Mucosa of gallbladder (tissue), 1 donor: ENCODE data around the gene KRTCAP2. TPM values are rescaled to one million over a fixed set of nuclear protein-coding genes. Genes with fewer than 3 reads are reported as not detected.

ENCODE experiments used
- DNase-seq: peaks from one replicate; pipeline ENCODE4 v3.0.0-alpha.2; 2020; ENCODE audit warnings: low spot score
- total RNA-seq: library from RNA; stranded (reverse); gene quantifications from one replicate; pipeline ENCODE4 v1.2.1, GENCODE V29; 2021
- donor health status: DM: no; HTN: no; CAD: no.

The KRTCAP2 gene
- total RNA-seq, 1 donor from 2014 or later = 158 TPM

DNA sequence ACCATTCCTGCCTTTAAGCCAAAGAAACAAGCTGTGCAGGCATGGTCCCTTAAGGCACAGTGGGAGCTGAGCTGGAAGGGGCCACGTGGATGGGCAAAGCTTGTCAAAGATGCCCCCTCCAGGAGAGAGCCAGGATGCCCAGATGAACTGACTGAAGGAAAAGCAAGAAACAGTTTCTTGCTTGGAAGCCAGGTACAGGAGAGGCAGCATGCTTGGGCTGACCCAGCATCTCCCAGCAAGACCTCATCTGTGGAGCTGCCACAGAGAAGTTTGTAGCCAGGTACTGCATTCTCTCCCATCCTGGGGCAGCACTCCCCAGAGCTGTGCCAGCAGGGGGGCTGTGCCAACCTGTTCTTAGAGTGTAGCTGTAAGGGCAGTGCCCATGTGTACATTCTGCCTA, 38.8 kb downstream of the KRTCAP2 start:
- no peak for DNase-seq

DNA sequence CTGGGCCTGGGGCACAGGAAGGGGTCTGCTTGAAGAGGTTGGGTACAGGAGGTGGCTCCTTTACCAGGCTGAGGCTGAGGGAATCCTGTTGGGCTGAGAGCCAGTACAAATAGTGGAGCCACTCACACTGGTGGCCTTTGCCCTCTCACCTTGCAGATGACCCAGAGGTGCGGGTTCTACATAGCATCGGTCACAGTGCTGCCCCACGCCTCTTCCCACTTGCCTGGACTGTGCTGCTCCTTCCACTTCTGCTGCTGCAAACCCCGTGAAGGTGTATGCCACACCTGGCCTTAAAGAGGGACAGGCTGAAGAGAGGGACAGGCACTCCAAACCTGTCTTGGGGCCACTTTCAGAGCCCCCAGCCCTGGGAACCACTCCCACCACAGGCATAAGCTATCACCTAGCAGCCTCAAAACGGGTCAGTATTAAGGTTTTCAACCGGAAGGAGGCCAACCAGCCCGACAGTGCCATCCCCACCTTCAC, 39.3 kb downstream of the KRTCAP2 start:
- no peak for DNase-seq

DNA sequence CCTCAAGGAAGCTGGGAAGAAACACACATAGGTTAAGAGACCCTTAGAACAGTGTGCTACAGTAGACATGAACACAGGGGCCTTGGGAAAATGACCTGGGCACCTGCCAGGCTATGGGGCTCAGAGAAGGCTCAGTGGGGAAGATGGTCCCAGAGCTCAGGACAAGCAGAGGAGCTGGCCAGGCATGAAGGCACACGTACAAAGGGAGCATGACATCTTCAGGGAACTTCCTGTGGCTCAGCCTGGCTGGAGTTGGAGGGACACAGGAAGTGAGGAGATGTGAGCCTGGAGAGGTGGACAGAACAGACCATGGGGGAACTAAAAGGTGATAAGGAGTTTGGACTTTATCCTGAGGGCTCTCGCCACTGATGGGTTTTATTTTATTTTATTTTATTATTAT, 41.2 kb downstream of the KRTCAP2 start:
- no peak for DNase-seq

DNA sequence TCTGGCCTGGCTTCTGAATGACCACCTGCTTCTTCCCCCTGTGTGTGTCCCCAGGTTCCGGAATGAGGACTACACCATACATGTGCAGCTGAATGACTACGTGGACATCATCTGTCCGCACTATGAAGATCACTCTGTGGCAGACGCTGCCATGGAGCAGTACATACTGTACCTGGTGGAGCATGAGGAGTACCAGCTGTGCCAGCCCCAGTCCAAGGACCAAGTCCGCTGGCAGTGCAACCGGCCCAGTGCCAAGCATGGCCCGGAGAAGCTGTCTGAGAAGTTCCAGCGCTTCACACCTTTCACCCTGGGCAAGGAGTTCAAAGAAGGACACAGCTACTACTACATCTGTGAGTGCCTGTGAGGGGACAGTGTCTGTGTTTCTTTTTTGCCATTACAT, 41.8 kb downstream of the KRTCAP2 start:
- DNase-seq = peak; percentile 63

DNA sequence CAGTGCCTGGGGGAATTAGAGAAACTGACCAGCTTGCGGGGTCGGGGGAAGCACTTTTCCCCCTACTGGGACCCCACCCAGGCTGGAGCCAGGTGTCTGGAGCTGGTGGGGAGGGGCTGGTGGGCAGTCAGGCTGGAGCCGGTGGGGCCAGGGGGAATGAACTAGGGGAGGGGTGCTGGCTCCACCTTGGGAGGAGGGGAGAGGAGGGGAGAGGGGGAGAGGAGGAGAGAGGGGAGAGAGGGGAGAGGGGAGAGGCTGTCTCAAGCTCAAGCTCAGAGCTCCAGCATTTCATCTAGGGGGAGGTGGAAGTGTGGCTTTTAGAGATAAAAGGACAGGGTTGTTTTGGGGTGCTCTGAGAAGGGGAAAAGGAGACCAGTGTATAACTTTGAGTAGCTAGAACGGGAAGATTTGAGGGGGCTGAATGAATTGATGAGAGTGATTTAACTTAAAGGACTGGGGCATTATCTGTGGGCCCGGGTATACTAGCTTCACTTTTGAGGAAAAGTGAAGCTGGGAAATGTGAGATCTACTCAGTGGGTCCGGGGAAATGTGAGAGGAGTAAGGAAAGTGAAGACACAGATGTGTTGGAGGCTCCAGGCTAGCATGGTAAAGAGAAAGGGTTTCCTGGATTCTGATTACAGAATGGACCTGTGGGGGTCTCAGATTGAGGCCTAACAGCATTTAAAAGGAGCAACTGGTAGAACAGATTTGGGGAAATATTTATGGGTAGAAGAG, 42.7 kb downstream of the KRTCAP2 start:
- no peak for DNase-seq

DNA sequence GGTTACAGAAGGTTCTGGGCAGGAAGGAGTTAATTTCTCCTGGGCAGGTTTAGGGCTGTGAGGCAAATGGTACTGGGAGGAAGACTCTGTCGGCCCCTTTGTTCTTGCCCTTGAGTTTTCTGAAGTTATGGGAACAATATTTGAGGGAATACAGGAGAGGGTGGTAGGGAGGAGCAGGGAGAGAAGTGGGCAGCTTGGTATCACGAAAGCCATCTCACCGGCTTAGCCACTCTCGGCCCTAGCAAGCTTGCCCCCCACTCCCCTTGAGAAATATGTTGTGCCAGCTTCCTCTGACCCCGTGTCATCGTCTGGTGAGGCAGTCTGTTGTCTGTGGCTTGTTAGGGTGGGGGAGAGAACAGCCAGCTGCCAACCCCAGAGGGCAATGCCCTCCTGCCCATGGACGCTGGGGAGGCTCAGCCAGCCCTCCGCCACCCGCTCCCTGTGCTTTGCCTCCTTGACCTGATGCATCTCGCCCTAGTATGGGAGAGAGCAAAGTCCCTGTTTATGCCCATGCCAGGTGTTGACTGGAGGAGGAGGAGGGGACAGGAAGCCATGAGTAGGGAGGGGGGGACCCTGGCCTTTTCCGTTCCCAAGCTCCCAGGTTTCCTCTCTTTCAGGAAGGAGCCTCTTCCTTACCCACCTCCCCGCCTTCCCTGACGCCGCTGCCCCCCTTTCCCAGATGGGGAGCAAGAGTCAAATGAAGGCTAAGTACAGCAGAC, 44.2 kb downstream of the KRTCAP2 start:
- peak; percentile 72 for DNase-seq

DNA sequence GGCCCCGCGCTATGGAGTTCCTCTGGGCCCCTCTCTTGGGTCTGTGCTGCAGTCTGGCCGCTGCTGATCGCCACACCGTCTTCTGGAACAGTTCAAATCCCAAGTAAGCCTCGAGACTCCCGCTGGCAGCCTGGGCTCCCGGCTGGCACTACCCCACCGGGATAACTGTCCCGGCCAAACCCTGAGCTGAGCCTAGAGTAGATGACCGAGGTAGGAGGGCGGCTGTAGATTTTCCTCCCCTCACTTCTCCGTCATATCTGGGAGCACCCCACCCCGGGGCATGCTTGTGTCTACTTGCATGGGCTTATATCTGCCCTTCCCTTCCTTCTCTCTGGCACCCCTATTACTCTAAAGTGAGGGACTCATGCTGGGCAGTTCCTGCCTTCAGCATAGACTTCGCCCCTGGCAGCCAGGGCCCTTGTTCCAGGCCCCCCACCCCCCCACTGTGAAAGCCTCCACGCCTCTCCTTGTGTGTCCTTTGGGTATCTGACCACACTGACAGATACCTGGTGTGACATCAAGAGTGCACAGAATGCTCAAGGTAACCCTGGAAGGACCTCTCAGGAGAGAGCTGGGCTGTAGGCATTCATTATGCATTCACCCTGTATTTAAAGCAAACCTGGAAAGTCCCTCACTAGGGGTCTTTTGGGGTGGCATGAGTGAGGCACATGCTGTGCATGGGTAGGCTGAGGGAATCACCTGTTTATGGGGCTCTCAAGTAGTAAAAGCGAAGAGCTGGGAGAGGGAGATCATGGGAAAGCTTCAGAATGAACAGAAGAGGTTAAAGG, 44.9 kb downstream of the KRTCAP2 start:
- no peak for DNase-seq

DNA sequence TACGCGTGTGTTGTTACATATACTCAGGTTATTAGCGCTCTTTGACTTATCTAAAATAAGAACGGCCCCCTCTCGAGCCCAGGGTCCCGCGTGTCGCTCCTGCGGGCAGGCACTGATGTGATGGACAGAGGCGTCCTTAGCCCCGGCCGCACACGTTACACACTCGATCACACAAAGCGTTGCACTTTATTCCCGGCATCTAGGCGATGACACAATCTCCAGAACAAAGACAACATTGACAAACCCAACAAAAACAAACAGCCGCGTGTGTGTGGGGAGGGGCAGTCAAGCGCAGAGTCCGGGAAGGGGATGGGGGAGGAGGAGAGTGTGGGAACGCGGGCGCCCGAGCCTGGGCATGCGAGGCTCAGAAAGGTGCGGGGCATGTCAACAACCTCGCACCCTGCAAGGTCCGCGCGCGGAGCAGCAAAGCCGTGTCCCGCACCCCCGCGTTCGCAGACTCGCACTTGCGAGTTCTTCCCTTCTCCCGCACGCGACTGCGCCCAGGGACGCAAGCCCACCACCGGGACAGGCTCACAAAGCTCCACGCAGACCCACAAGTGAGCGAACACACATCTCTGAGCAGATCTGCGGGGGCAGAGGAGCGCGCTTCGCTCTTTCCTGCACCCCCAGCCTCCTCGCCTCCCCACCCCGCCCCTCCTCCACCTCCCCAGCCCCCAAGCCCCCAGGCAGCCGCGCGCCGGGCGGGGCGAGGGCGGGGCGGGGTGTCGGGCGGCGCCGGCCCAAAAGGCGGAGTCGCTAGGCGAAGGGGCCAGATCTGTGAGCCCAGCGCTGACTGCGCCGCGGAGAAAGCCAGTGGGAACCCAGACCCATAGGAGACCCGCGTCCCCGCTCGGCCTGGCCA, 45.8 kb downstream of the KRTCAP2 start, which contains the start of gene EFNA1:
EFNA1 (plus strand) TSS at position 772 of the 862 bp plus-strand sequence. CDS start 102 bp downstream, outside the sequence.
- peak; percentile 83 for DNase-seq

DNA sequence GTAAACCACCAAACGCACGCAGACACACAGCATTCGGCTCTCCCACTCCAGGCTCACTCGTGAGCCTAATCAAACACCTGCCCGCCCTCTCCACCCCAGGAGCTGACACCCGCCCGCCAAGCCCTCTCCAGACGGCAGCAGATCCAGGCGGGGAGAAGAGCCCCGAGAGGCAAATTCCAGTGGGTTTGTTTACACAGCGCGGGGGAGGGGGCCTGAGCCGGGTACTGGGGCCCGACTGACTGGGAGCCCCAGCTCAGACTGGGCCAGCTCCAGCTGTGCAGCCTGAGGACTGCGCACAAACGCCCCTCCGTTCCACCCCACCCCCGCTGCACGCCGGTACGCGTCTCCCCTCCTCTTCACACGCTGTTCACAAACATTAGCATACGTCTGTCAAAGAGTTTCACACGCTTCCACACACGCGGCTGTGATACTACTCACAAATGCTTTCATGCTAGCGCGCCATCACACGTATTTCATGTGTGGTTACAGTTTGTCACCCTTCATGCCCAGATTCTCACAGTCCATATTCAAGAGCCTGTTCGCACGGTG, 46.5 kb downstream of the KRTCAP2 start:
- DNase-seq = no peak

DNA sequence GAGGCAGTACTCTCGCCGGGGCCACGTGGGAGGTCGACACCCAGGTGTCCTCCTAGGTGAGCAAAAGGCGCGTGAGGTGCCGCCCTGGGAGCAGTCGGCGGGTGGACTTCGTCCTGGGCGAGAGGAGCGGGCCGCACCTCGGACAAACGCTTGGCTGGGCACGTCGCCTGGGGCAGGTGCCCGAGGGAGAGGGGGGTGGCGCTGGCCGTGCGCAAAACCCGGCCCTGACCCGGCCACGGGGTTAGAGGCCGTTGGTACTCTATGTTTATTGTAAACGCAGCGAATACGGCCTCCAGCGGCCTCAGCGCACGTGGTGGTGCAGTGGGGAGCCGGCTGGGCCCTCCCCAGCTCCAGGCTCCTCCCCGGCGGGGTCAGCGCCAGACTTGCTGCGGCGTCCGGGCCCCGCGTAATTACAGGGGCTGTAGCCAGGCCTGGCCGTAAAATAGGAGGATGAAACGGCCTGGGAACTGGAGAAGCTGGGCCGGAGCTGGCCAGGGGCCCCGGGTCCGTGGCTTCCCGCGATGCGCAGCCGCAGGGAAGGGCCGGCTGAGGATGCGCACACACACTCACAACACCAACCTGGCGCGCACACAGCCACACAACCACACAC, 47.1 kb downstream of the KRTCAP2 start:
- DNase-seq = peak; percentile 90

DNA sequence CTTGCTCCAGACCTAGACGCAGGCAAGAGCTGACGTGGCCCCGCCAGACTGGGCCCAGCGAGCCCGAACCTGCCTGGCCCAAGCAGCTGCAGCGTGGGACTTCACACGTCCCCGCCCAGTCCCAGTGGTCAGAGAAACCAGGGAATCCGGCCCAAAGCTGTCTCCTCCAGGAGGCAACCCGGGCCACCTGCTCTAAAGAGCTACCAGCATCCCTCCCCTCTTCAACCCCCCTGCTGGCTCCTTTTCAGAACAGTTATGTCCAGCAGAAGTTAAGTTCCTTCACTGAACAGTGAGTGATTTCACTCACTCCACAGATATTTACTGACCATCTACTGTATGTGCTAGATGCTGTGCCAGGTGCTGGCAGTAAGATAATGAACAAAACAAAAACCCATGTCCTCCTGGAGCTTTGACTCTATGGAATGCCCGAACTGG, 47.6 kb downstream of the KRTCAP2 start:
- no peak for DNase-seq

DNA sequence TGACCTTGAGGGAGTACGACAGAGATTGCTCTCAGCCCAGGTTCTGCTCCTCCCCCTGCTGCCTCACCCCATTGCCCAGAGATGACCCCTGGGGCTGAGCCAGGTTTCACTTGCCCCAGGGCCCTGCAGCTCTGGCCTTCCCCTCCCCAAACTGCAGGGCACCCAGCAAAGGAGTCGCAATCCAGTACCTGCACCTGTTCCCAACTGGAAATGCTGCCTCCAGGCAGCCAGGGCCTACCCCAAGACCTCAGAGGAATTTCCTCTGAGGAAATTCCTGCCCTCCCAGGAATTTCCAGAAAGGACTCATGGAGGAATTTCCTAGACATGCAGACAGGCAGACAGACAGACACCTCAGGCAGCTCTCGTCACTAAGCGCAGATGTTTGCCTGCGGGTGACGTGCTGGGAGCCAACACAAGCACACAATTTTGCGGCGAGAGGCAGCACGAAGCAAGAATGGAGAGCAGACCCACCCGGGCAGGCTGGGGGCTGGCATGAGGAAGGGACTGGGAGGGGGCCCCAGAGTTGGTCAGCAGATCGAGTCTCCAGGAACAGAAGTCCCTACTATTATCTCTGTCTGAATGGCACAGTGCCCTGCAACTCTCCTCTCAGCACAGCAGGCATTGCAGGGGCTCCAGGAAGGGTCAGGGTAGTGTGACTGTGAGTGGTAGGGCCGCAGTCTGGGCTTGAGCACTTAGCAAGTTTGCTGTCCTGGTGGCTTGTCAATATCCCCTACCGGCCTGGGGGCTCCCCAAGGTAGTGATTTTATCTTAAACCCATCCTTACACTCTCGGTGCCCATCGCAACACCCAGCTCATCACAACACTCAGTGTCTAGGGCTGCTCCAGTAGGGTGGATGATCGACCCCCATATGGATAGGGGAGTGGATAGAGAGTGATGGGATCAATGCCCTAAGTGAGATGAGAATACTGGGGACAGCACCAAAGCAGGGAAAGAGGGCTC, 48.3 kb downstream of the KRTCAP2 start:
- DNase-seq = no peak

DNA sequence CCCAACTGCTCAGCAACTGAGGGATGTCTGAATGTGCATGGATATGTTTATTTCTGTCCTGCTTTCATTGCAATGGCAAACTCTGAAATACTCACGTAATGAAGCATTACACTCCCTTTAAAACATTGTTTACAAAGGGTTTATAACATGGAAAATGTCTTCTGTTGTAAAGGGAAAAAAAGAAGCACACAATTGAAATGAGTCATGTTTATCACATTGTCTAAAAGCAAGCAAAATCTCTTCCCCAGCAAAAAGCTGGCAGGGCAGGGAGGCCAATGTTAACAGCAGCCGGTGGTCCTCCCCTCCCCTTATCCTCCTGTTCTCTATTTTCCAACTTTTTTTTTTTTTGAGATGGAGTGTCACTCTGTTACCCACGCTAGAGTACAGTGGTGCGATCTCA, 49.3 kb downstream of the KRTCAP2 start:
- no peak for DNase-seq

DNA sequence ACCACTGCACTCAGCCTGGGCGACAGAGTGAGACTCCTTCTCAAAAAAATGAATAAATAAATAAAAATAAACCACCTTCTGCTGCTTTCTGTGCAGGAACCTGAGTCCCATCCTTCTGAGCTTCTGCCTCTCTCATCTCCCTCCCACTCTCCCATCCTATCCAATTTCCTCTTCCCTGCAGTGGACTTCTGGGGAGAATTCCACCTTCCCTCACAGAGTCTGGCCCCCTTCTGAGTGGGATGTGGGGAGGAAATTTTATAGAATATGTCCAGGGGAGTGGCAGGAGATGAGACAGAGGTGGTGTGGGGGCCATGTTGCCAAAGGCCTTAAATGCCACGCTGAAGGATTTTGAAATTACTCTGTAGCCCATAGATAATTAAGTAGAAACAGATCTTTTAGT, 50.8 kb downstream of the KRTCAP2 start:
- no peak for DNase-seq

DNA sequence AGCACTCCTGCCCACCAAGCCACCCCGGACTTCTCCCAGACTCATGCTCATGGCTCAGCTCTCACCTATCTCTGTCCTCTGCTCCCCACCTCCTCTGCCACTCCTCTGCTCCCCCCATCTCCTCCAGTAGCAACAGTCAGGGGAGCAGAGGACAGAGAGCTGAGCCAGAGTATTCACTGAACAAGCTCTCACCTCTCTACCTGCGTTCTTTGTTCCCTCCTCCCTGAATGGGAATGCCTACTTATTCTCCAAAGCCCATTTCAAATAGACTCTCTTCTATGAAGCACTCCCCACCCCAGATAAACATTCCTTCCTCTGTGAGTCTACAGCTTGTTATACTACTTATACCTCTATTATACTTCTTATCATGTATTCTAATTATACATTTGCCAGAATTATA, 51.9 kb downstream of the KRTCAP2 start:
- DNase-seq = no peak

DNA sequence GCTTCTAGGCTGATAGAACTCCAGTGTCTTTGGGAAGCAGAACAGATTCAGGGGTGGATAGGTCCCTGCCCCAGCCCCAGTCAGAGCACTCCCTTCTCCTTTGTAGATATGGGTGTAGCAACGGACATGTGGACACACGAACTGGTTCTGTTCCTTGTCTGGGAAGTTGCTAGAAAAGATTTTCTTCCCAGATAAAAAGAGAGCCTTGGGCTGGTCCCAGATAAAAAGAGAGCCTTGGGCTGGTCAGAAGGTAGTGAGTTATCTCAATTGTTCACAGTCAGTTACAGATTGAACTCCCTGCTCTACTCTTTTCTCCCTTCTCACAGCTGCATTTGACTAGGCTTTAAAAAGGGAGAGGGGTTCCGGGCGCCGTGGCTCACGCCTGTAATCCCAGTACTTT, 52.9 kb downstream of the KRTCAP2 start:
- DNase-seq = no peak
